ENCODE results near the gene AGFG2. TPM values are rescaled to one million over a fixed set of nuclear protein-coding genes. Genes with fewer than 3 reads are reported as not detected.

AGFG2 gene
- total and polyA plus RNA-seq, 10 of the 15 experiments (the other 5 are each of a cell fraction or from before 2014, with no cell fraction given) = 0.90 to 71.5 (median 25.4) TPM

GRCh38 chr7:100602889-100603725 lies 64.1 kb downstream of the AGFG2 start (continued):
- TF ChIP-seq CUX1 (IDR thresholded peaks at IDR 0.05; ENCODE audit: insufficient replicate concordance, low read depth, low read length) (no peak), HDAC2 (IDR thresholded peaks at IDR 0.05) (no peak), EGR1 (IDR thresholded peaks at IDR 0.05; ENCODE audit: borderline replicate concordance in 1 of 2, low read depth in 2 of 2, low read length in 2 of 2) (no peak), ETV6 (conservative IDR thresholded peaks at IDR 0.05 in 1 of 2, IDR thresholded peaks at IDR 0.05 in 1 of 2; ENCODE audit: borderline replicate concordance in 1 of 2, low read depth in 1 of 2) (no peak), JUND (IDR thresholded peaks at IDR 0.05; ENCODE audit: low read depth, low read length) (no peak)

All from GM12878 (cell line).